Lower lobe of right lung (tissue), 1 donor: ENCODE measurements around the gene CEBPG. TPM values are rescaled to one million over a fixed set of nuclear protein-coding genes. Genes with fewer than 3 reads are reported as not detected.

ENCODE experiments used
- total RNA-seq: library from RNA; stranded (reverse); fragmentation: NEBNext Ultra II Directional; extraction: Animal tissue kit (Norgen Biotek cat#: 25700); gene quantifications from one replicate; pipeline ENCODE4 v1.2.1, GENCODE V29; 2021
- donor health status: DM: no; HTN: yes; CAD: no; lungs with severe emphysema.

Gene CEBPG
- total RNA-seq, 1 donor from 2014 or later = 29.6 TPM

Other genes with a start within 250 kb of the CEBPG start
- gene WDR88, start 241.6 kb upstream of the CEBPG start, total RNA-seq = not detected
- 13.8 TPM for gene LRP3, start 179.4 kb upstream of the CEBPG start, total RNA-seq
- gene SLC7A10, start 147.9 kb upstream of the CEBPG start, total RNA-seq = 0.62 TPM
- 75.1 TPM for gene CEBPA, start 71.2 kb upstream of the CEBPG start, total RNA-seq
- 94.0 TPM for gene PEPD, start 148.1 kb downstream of the CEBPG start, total RNA-seq
- gene CHST8, start 248.2 kb downstream of the CEBPG start, total RNA-seq = not detected